Endothelial cell of hepatic sinusoid (primary cell): ENCODE results near the gene HLF.

Source experiments
- in situ Hi-C: cut with HindIII; loops from 2 replicates; pipeline ENCODE4 v1.10.0; 2017; ENCODE audit warnings: low sequenced_read_pairs

The HLF gene

DNA sequence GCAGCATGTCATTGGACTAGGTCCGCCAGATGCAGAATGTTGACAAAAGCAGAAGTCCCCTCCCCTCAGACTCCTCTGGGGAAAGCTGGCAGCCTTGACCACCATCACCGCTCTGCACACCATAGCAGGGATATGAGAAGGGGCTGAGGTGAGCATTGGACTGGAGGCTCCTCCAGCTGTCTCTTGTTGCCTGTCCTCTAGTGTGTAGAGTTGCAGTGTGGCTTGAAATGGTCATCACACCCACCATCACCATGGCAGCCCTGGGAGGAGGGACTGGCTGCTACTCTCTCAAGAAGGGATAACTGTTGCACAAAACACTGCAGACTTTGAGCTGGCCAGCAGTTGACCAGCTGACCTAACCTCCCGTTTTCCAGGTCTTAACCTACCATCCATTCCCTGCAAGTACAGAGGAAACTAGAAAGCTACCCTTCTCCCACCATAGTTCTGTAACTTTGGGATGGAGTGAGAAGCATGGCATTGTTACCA, 38.3 kb downstream of the HLF start:
- in situ Hi-C loops, result no loop called here

GRCh38 chr17:55303701-55304145, 39.0 kb downstream of the HLF start:
- in situ Hi-C loops, result no loop called here

GRCh38 chr17:55304171-55304859, 39.6 kb downstream of the HLF start:
- in situ Hi-C loops, result no loop called here

DNA sequence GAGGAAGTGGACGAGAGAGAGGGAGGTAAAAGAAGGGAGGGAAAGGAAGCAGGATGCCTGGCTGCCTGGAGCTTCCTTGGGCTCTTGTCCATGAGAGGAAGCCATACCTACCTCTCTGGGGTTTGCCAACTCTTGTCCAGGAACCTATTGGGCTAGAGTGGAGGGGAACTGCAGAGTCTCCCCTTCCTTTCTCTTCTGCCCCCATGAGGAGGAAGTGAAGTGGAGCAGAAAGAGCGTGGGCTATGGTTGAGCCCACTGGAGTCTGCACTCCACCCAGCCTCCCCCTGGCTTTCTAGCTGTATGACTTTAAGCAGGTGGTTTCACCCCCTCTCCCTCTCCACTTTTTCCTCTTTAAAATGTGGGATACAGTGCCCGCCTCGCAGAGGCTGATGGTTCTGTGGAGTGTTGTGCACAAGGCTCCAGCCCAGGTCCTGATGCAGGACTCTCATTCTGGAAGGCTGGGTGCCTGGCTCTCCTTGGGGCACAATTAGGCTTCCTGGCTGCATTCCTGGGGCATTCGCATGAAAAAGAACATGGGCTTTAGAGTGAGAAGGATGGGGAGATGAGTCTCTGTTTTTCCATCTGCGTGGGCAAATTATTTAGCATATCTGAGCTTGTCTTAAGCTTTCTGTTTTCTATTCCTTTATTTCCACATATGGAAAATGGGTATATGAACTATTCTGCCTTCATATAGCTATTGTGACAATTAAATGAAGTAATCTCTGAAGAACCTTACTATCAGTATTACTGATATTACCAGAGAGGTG, 40.7 kb downstream of the HLF start:
- in situ Hi-C loops, result no loop called here

- in situ Hi-C loops, result no loop called here
These were observed 43.1 kb downstream of the HLF start for GRCh38 chr17:55307879-55308278.

GRCh38 chr17:55308613-55309391, 44.0 kb downstream of the HLF start:
- in situ Hi-C loops, result no loop called here

DNA sequence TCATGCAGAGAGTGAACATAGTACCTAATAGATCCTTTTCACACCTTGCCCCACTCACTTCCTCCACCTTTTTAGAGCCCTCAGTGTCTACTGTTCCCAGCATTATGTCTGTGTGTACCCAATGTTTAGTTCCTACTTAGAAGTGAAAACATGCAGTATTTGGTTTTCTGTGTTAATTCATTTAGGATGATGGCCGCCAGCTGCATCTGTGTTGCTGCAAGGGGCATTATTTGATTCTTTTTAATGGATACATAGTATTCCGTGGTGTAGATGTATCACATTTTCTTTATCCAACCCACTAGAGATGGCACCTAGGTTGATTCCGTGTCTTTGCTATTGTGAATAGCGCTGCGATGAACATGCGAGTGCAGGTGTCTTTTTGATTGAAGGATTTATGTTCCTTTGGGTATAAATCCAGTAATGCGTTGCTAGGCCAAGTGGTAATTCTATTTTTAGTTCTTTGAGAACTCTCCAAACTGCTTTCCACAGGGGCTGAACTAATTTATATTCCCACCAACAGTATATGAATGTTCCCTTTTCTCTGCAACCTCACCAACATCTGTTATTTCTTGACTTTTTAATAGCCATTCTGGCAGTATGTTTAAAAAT, 47.1 kb downstream of the HLF start:
- in situ Hi-C loops, result no loop called here

DNA sequence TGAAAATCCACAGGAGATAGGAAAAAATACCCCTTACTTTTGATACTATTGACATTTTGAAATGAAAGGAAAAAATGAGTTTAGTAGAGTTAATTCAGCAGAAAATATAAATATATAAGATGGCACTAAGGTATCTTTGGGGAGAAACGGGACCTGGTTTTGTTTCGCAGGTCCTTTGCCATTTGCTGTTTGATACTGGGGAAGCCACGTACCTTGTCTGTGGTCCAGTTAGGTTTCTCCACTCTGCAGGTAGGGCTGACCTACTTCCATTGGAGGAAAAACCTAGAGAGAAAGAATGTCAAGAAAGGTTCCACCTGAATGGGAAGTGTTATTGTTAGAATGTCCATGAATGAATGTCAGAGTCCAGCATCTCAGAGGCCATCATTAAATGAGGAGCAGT, 48.1 kb downstream of the HLF start:
- in situ Hi-C loops, result no loop called here

DNA sequence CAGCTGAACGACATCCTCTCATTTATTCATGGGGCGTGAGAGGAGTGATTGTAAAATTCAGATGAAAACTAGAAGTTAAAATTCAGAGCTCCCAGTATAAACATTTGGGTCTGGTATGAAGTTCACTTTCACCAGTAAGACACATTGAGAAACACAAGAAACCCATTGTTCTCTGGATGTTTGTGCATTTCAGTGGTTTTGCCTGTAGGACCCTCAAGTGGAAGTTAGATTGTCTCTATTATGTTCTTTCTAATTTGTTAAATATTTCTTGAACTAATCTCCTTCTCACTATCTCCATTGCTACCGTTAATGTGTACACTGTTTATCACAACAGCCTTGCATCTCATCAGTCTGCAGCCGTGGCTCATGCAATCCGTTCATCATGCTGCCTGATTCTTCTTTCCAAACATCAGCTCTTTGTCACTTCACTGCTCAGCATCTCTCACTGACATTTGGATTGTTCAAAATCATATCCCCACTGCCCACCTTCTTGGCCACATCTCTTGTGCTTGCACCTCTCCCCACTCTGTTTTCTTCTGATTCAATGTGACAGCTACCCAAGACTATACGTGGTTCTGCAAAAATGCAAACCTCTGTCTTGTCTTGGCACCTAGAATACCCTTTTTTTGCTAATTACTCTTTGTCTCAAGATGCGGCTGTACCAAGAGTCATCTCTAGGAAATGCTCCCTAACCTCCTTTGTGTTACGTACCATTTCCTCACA, 49.5 kb downstream of the HLF start:
- in situ Hi-C loops, result no loop called here

- in situ Hi-C loops, result no loop called here
These were observed 50.2 kb downstream of the HLF start for GRCh38 chr17:55314784-55315491.

DNA sequence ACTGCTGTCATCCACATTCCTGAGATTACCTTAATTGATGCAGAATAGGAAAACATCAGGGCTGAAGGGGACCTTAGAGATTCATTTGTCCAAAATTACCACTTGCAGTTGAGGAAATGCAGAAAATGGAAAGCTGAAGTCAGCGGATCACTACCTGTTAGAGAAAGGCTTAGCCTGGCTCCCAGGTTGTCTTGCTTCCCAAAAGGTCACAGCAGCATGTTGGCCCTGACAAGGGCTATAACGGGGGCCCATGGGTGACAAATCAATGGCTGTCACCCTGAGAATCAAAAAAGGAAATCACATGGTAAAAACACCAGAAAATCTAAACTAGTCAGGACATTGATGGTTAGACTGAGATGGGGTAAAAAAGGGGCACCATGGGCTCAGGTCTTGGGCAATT, 51.7 kb downstream of the HLF start:
- in situ Hi-C loops, result no loop called here

- in situ Hi-C loops, result no loop called here
These were observed 52.5 kb downstream of the HLF start for GRCh38 chr17:55317284-55317683.

- in situ Hi-C loops, result no loop called here
These were observed 53.3 kb downstream of the HLF start for GRCh38 chr17:55318081-55318480.

DNA sequence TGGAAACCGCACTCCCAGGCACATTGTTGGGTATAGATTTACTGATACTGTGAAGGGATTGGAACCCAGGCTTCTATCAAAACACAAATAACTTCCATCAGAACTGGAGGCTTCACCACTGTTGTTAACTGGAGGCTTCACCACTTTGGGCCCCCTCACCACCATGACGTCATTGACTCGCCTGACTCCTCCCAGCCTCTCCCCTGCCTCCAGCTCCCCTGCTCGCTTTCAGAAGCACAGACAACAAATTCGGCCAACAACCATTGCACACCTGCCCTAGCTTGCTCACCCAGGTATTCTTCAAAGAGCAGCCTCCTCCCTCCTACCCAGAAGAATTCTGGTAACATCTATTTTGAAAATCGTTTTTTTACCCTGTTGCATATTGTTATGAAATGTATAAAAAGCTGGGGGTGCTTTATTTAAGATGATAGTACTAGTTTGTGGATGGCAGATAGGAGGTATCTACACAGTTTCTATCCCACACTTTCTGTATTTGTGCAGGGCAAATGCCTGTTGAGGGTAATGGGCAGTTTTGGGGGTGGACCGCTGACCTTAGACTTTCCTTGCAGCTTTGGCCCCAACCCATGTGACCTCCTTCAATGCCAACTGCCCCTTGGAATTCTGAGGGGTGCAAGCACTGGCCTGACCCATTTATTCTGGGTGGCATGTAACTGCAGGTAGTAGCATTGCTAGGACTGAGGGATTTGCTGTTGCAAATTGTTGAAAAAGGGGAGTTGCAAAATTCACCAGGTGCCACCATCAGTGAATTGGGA, 54.1 kb downstream of the HLF start:
- in situ Hi-C loops, result no loop called here

DNA sequence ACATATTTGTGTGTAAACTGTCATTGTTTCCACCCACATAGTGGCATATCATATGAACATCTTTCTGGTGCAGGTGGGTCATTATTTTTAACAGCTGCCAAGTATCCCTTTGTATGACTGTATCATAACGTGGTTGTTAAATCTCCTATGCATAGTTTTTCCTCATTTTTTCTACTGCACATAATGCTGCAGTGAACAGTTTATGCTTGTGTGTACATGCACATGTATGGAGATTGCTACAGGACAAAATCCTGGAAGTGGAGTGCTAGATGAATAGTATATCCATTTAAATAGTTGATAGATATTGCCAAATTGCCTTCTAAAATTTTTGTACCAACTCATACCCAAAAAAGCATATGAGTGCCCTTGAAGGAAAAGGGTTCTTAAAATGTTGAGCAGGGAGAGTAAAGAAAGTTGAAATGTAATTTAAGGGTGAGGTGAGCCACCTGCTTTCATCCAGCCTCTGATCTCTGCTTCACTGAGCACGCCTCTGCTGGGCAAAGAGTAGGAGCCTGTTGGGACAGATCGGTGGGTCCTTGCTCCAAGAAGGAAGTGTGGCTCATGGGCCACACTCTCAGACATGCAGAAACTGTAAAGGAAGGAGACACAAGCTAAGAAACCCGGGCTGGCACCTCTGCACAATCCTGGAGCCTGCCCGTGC, 55.3 kb downstream of the HLF start:
- in situ Hi-C loops, result no loop called here

DNA sequence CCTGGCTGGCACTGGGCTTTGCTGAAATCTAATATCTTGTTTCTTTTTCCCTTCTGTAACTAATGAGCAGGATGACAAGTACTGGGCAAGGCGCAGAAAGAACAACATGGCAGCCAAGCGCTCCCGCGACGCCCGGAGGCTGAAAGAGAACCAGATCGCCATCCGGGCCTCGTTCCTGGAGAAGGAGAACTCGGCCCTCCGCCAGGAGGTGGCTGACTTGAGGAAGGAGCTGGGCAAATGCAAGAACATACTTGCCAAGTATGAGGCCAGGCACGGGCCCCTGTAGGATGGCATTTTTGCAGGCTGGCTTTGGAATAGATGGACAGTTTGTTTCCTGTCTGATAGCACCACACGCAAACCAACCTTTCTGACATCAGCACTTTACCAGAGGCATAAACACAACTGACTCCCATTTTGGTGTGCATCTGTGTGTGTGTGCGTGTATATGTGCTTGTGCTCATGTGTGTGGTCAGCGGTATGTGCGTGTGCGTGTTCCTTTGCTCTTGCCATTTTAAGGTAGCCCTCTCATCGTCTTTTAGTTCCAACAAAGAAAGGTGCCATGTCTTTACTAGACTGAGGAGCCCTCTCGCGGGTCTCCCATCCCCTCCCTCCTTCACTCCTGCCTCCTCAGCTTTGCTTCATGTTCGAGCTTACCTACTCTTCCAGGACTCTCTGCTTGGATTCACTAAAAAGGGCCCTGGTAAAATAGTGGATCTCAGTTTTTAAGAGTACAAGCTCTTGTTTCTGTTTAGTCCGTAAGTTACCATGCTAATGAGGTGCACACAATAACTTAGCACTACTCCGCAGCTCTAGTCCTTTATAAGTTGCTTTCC, 56.0 kb downstream of the HLF start:
- in situ Hi-C loops, result no loop called here

DNA sequence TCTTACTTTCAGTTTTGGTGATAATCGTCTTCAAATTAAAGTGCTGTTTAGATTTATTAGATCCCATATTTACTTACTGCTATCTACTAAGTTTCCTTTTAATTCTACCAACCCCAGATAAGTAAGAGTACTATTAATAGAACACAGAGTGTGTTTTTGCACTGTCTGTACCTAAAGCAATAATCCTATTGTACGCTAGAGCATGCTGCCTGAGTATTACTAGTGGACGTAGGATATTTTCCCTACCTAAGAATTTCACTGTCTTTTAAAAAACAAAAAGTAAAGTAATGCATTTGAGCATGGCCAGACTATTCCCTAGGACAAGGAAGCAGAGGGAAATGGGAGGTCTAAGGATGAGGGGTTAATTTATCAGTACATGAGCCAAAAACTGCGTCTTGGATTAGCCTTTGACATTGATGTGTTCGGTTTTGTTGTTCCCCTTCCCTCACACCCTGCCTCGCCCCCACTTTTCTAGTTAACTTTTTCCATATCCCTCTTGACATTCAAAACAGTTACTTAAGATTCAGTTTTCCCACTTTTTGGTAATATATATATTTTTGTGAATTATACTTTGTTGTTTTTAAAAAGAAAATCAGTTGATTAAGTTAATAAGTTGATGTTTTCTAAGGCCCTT, 56.8 kb downstream of the HLF start:
- in situ Hi-C loops, result no loop called here
